HG03354 (cell line): ENCODE data around the gene BTLA.
"Not testable (repeated sequence)": the region's sequence is repeated elsewhere in the genome, so short reads cannot be mapped to it uniquely, and the experiment has no call there.

ENCODE experiments used
- ATAC-seq: cut with Tn5 transposase; IDR thresholded peaks from one replicate; pipeline ENCODE4 v1.9.1; 2021; ENCODE audit warnings: mild to moderate bottlenecking; ENCODE audit not compliant: unreplicated experiment, poor library complexity, severe bottlenecking

The BTLA gene, protein sequence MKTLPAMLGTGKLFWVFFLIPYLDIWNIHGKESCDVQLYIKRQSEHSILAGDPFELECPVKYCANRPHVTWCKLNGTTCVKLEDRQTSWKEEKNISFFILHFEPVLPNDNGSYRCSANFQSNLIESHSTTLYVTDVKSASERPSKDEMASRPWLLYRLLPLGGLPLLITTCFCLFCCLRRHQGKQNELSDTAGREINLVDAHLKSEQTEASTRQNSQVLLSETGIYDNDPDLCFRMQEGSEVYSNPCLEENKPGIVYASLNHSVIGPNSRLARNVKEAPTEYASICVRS

DNA sequence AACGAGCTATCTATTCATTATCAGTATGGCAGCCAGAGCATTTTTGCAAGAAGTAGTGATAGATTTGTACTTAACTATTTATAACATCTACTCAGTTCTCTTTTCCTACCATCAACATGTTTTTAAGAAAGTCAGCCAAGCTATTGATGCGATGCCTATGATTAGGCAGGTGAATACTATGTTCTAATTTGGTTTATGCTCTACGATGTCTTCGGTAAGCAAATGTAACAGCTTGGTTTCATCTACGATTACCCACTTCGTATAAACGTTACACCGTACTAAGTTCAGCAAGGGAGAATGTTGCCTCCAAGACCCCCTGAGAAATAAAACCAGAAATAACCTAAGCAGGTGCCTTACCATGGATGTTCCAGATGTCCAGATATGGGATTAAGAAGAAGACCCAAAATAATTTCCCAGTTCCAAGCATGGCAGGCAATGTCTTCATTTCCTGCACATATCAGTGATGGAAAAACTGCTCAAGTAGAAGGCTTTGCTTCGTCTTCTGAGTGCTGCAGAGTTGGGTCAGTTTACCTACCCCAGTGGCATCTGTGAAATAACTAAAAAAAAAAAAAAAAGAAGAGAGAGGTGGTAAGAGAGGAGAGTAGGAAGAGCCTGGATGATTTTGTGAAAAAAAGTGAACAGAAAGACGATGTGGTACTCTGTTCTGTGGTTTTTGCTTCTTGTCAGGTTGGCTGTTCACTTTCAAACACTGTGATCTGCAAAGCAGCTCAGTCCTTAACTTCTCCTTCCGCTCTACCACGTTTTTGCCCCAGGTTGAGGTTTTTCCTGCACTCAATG lies at the start of gene BTLA:
Gene BTLA, minus strand, starts transcription at position 559 of the 798 bp plus-strand sequence. Its CDS starts 114 bp downstream, at position 445.
- peak; percentile 72 for ATAC-seq

DNA sequence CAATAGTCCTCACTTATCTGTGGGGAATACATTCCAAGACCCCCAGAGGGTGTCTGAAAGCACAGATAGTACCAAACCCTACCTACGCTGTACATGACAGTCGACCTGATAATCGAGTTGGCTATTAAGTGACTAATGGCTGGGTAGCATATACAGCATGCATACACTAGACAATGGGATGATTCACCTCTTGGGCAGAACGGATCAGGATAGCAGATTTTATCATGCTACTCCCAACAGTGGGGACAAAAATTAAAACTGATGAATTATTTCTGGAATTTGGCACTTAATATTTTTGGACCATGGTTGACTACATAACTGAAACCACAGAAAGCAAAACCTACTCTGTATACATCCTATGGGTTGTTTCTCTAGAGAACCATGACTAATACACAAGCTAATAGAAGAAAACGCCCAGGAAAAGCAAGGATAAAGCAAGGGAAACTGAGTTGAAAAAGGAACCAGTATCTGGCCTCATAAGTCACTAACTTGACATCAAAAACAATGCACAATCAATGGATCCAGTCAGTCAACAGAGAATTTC lies 47.0 kb upstream of the BTLA start:
- ATAC-seq: no peak

DNA sequence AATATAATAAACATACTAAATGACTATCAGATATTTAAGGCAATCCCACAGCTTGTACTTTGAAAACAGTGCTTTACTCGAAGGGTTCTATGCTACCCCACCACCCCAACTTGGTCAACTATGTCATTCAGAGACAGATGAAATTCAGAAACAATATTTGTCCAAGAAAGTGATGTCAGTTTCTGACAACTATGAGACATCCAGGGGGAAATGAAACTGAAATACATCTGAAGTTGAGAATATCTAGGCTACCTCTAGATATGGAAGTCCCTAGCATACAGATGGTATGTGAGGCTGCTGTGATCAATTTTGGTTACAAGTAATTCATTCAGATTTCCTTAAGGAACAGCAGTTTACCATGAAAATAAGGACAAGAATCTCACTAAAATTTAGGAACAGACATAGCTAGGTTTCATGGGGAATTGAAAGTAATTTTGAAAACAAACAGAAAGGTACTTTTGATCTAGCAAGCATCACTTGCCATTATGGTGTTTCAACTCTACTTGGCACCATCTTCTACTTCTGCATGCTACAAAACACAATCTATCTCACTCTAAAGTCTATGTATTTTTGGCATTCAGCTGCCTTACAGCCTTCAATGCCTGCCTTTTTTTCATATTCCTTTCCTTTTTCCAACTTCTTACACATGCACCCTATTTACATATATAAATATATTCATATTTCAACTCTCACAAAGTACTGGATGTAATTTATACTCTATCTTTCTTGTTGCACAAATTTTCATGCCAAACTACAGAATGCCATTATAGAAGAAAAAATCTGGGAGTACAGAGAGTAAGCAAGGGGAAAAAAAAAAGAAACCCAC lies 40.8 kb upstream of the BTLA start:
- ATAC-seq: peak; percentile 98

DNA sequence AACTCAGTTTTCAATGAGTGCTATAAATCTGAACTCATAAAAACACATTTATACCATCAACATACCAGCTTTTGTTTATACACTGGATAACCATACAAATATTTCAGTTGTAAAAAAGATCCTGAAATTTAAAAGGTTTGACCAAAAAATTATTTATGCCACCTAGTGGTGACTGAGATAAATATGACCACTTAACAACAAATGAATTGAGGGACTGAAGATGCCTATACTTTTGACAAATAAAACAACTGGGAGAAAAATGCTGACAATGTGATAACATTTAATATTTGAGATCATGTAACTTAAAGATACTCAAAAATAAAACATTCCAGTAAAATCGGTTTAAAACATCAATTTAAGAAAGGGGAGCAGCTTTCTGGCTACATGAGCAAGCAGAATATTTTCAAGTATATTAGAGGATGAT lies 32.1 kb upstream of the BTLA start:
- no peak for ATAC-seq

DNA sequence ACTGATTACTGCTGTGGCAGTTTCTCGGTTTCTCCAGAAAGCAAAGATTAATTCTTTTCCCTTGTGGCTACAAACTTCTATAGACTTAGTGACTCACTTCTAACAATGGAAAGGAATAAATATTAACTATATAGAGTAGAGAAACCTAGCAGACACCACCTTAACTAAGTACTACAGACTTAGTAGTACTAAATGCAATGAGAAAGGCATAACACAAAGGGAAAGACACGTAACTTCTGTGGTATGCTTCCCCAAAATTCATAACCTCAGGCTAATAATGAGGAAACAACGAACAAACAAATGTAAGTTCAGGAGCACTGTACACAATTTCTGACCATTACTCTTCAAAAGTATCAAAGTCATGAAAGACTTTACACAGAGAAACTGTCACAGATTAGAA lies 31.3 kb upstream of the BTLA start:
- ATAC-seq: no peak

DNA sequence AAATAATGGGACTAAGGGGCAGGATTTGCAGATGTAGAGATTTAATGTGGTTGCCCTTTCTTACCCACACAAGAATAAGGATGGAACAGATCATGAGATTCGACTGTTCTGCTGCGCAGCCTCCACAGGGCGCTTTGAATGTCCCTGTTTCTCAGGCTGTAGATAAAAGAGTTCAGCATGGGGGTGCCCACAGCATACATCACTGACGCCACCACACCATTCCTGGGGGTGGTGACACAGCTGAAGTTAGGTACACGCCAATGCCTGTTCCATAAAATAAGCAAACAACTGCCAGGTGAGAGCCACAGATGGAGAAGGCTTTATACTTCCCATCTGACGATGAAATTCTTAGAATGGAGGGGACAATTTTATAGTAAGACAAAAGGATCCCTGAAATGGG lies 24.9 kb upstream of the BTLA start:
- ATAC-seq: not testable (repeated sequence)

DNA sequence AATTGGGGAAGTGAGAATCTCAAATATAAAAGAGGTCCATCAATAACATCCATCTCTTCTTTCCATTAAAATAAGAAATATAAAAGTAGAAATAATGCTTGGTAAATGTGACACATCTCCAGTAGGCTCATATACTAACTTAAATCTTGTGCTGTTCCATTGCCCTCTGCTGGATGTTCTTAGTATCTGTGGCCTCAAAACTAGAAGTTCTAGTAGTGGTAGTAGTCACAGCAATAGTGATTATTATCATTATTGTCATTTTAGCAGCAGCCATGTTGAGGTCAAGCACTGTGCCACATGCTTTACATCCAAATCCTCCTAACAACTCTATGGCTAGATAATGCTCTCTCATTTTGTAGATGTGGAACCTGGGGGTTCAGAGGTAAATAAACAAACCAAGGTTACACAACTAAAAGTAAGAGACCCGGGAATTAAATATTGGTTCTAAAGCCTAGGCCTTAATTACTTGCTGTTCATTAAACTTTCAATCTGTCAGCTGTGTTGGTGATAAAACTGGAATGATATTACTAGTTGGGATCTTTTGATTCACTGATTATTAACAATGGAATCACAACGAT lies 20.2 kb upstream of the BTLA start:
- peak; percentile 58 for ATAC-seq

DNA sequence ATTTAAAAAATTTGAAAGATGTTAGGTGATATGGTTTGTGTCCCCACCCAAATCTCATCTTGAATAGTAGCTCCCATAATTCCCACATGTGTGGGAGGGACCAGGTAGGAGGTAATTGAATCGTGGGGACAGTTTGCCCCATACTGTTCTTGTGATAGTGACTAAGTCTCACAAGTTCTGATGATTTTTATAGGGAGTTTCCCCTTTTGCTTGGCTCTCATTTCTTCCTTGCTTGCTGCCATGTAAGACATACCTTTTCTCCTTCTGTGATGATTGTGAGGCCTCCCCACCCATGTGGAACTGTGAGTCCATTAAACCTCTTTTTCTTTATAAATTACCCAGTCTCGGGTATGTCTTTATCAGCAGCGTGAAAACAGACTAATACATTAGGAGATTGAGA lies 19.7 kb upstream of the BTLA start:
- not testable (repeated sequence) for ATAC-seq

DNA sequence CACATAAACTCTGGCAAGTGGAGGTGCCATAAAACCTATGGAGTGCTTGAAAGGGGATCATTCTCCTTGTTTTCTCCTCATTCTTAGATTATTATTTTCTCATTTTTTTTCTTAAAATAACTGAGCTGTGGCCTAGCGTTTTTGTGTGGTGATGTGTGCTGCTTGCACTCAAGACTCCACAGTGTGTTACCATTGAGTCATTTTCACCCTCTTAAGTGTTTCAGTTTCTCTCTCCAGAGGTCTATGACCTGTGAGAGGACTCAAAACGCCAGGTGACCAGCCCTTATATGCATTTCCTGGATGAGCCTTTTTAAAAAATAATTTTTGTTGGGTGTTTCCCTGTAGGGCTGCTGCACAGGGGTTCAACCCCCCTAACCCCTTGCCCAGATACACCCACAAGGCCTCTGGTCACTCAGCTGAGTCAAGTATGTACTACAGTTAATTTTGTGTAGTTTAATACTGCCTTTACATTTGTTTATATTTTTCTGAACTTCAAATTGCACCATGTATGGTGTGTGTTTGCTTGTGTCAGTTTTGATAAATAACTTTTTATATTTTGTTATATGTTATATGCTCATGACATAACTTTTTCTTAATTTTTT lies 15.4 kb upstream of the BTLA start:
- peak; percentile 100 for ATAC-seq

DNA sequence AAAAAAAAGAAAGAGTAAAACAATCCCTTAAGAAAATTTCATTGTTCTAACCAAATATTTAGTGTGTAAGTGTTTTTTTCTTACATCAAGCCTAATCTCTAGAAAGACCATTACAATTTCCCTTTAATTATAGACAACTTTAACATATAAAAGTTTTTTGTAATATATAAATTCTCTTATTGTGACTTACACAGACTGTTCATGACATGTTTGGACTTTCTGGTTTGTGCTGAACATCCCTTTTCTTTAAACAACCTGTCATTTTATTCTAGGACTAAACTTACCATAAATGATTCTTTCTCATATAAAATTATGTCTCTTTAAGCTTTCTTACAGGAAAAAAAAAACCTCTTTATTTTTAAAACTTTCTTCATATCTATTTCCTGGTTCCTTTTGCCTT lies 13.0 kb upstream of the BTLA start:
- no peak for ATAC-seq

DNA sequence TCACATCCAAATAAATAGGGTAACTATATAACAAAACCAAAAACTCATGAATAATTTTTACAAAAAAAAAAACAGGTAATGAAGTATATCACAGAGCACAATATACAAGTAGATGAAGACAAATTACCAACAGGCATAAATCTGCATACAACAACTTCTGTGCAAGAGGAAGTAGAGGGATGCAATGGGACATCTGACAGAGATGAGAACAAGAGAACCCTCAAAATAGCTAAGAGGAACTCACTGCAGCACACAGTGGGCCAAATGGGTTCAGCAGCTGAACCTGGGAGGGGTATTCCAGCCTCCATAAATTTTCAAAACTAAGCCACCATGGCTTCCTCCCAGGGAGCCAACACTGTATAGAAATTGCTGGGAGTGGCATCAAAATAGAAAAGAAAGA lies 9.6 kb upstream of the BTLA start:
- ATAC-seq: no peak

DNA sequence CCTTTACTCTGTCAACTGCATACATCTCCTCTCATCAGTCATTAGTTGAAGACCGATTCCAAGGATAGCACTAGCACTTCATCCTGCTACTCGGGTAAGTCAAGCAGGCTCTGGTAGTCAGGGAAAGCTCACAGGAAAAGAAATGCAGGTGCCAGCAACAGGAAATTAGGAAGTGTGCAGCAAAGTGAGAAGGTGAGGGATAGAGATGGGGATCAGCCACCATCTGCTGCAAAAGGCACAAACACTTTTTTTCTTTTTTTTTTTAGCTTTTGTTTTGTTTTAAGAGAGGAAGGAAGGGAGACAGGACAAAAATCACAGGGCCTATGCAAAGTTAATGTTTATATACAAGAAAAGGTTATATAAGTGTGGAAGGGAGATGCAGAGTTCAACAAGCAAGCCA lies 9.0 kb upstream of the BTLA start:
- ATAC-seq: no peak

DNA sequence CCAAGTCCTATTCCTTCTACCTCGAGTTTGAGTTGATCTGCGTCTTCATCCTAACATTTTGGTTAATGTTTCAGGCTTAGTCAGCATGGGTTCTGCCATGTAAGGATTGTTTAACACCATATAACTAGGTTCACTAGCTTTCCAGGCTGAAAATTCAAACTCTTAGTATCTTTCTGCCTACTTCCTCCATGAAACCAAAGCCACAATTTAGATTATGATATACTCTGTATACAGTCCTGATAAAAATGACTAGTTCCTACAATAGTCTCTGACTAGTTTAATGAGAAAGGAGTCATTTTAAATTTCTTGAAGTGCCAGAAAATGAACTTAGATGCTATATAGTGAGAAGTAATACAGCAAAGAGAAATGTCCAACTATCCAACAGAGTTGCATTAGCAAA lies 6.6 kb upstream of the BTLA start:
- ATAC-seq: no peak

DNA sequence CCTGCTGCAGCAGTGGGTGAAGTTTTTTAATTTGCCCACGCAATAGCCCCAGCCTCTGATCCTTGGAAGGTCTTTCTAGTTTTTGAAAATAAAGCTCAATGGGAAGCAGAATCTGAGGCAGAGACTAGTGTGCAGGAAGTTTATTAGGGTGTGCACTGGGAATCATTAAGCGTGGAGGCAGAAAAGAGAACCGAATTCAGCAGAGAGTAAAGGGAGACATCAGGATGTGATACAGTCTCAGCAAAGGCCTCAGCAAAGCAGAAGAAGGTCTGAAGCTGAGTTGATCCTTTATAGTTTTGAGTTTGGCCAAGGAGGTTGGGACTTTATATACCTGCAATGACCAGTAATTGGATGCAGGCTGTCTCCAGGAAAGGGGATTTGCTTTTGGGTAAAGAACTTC lies 4.9 kb upstream of the BTLA start:
- no peak for ATAC-seq

DNA sequence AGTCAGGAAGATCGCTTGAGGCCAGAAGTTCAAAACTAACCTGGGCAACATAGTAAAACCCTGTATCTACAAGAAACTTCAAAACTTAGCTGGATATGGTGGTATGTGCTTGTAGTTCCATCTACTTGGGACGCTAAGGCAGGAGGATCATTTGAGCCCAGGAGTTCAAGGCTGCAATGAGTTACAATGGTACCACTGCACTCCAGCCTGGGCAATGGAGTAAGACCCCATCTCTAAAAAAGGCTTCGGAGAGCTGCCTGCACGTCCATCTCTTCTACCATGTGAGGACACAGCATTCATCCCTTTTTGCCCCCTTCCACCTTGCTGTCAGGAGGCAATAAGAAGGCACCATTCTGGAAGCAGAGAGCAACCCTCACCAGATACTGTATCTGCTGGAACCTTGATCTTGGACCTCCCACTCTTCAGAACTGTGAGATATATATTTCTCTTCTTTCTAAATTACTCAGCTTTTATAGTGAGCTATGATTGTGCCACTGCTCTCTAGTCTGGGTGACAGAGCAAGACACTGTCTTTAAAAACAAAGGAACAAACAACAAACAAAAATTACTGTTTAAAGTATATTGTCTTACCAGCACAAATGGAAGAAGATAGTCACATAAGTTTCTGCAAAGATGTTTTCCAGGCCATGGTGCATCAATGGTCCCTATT lies 4.2 kb upstream of the BTLA start:
- ATAC-seq: no peak

DNA sequence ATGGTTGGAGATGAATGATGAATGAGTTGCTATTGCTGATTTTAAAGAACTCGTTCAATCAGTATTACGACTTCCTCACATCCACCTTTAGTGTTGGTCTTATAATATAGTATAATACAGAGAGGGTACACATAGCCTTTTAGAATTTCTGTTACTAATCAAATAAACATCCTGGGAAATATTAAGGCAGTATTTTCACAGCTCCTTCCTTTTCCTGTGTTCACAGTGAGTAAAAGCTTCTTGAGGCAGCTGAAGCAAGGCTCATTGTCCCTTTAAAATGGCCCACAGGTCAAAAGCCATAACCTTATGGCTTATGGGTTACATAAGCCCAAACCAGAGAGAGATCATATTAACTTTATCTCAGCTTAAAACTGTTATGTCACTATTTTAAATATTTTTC lies 1.3 kb upstream of the BTLA start:
- no peak for ATAC-seq

DNA sequence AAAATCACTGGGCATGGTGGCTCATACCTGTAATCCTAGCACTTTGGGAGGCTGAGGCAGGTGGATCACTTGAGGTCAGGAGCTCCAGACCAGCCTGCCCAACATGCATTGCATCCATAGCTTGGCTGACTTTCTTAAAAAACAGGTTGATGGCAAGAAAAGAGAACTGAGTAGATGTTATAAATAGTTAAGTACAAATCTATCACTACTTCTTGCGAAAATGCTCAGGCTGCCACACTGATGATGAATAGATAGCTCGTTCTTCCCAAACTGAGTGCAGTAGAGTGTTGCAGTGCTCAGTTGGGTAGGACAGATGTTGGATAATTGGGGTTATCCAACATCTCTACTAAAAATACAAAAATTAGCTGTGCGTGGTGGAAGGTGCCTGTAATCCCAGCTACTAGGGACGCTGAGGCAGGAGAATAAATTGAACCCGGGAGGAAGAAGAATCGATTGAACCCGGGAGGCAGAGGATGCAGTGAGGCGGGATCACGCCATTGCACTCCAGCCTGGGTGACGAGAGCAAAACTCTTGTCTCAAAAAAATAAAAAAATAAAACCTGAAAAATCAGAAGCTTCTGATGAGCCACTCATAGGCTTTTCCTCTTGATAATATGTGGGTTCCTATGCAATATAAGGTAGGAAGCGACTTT lies 1.2 kb downstream of the BTLA start:
- no peak for ATAC-seq

DNA sequence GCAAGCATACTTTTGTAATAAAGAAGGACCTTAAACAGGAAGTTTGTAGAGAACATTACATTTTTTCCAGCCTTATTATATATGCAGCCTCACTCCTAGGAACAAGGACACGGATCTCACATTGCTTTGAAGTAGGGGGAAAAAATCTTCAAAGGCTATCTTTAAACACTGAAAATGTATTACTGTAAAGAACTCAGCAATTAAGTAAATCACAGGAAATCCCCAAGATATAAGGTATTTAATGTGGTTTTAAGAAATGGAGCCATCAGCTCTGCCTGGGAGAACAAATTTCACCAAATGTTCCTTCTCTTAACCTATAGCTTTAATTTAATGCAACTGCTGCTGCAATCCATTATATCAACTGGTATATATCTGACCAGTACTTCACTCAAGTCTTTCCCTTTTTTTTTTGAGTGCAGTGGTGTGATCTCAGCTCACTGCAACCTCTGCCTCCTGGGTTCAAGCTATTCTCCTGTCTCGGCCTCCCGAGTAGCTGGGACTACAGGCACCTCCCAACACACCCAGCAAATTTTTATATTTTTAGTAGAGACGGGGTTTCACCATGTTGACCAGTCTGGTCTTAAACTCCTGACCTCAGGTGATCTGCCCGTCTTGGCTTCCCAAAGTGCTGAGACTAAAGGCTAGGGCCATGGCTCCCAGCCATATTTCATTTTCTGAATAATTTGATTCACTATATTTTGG lies 2.8 kb downstream of the BTLA start:
- no peak for ATAC-seq
